KBM-7 (cell line): Measurements from ENCODE around the gene CD55.
"Not testable (repeated sequence)": the region's sequence is repeated elsewhere in the genome, so short reads cannot be mapped to it uniquely, and the experiment has no call there.

Experiments
- DNase-seq: peaks from one replicate; pipeline ENCODE4 v3.0.0-alpha.2; 2015
- in situ Hi-C: fragments of 300-500 bp; cut with MboI; formaldehyde crosslinking; loops from 2 replicates; pipeline ENCODE4 v1.14.3; 2020; ENCODE audit warnings: low sequenced_read_pairs, low pct_unique_long_range_greater_than_20kb, mixed read lengths

The CD55 gene

GRCh38 chr1:207304710-207305488 is 16.6 kb upstream of the CD55 start:
- no peak for DNase-seq
- in situ Hi-C loops: no loop called here

- in situ Hi-C loops: no loop called here
- DNase-seq: no peak
Measured at GRCh38 chr1:207305489-207305873, 16.0 kb upstream of the CD55 start.

GRCh38 chr1:207306023-207306422 is 15.5 kb upstream of the CD55 start:
- DNase-seq: no peak
- in situ Hi-C loops: no loop called here

- DNase-seq: no peak
- in situ Hi-C loops: no loop called here
Measured at GRCh38 chr1:207306603-207307002, 14.9 kb upstream of the CD55 start.

- in situ Hi-C loops: no loop called here
- peak; percentile 40 for DNase-seq
Measured at GRCh38 chr1:207308451-207309190, 12.9 kb upstream of the CD55 start.

GRCh38 chr1:207309745-207310273 is 11.7 kb upstream of the CD55 start:
- DNase-seq: peak; percentile 70
- in situ Hi-C loops: no loop called here

- in situ Hi-C loops: no loop called here
- DNase-seq: no peak
Measured at GRCh38 chr1:207311888-207312603, 9.4 kb upstream of the CD55 start.

- no peak for DNase-seq
- in situ Hi-C loops: no loop called here
Measured at GRCh38 chr1:207312604-207312920, 8.9 kb upstream of the CD55 start.

- in situ Hi-C loops: no loop called here
- no peak for DNase-seq
Measured at GRCh38 chr1:207313131-207313530, 8.3 kb upstream of the CD55 start.

- DNase-seq: no peak
- in situ Hi-C loops: no loop called here
Measured at GRCh38 chr1:207314816-207315215, 6.7 kb upstream of the CD55 start.

GRCh38 chr1:207315435-207315834 is 6.0 kb upstream of the CD55 start:
- no peak for DNase-seq
- in situ Hi-C loops: no loop called here

- no peak for DNase-seq
- in situ Hi-C loops: no loop called here
Measured at GRCh38 chr1:207316141-207316540, 5.3 kb upstream of the CD55 start.

- DNase-seq: peak; percentile 70
- in situ Hi-C loops: no loop called here
Measured at GRCh38 chr1:207316622-207317391, 4.7 kb upstream of the CD55 start.

- DNase-seq: no peak
- in situ Hi-C loops: no loop called here
Measured at GRCh38 chr1:207317561-207317960, 3.9 kb upstream of the CD55 start.

GRCh38 chr1:207318072-207318619 is 3.3 kb upstream of the CD55 start:
- DNase-seq: no peak
- in situ Hi-C loops: no loop called here

- in situ Hi-C loops: no loop called here
- no peak for DNase-seq
Measured at GRCh38 chr1:207319199-207319598, 2.3 kb upstream of the CD55 start.

- in situ Hi-C loops, DNase-seq: not testable (repeated sequence)
Measured at GRCh38 chr1:207320105-207320504, 1.4 kb upstream of the CD55 start.

- in situ Hi-C loops: no loop called here
- peak; percentile 57 for DNase-seq
Measured at GRCh38 chr1:207321790-207322645, 540 bp downstream of the CD55 start.
